ENCODE data around the gene RAB11FIP3.

The RAB11FIP3 gene

DNA sequence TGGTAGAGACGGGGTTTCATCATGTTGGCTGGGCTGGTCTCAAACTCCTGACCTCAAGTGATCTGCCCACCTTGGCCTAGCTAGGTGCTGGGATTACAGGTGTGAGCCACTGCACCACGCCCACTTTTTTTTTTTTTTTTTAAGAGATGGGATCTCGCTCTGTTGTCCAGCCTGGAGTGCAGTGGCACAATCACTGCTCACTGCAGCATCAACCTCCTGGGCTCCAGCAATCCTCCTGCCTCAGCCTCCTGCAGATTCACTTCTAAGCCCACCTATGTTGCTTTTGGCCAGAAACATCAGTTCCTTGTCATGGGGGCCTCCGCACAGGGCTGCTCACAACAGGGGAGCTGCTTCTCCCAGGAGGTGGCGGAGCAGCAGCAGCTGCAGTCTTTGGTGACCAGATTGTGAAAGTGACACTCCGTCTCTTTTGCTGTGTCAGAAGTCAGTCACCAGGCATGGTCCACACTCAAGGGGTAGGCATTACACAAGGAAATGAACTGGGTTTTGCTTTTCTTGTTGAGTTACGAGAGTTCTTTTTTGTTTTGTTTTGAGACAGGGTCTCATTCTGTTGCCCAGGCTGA lies 32.9 kb upstream of the RAB11FIP3 start:
- no peaks in the 10 kb centered on the region for H3K9me3 ChIP-seq (ENCODE audit: control insufficient read depth in 1 of 2, low read length in 2 of 2)
- no peak overlapping the region for H3K27ac ChIP-seq (ENCODE audit: low read depth, low read length)
- H3K27me3 ChIP-seq (ENCODE audit: control insufficient read depth in 1 of 2, insufficient read depth in 2 of 2, low read length in 2 of 2): no peaks in the 10 kb centered on the region
- no peak overlapping the region for H3K4me3 ChIP-seq (ENCODE audit: low read depth in 1 of 2, low read length in 2 of 2)
- H3K36me3 ChIP-seq (ENCODE audit: control insufficient read depth in 1 of 2, insufficient read depth in 2 of 2, low read length in 2 of 2): no peaks in the 10 kb centered on the region
- peaks cover 0 to 6% of the 10 kb centered on the region in 2 donors for H3K4me1 ChIP-seq (ENCODE audit: control insufficient read depth in 1 of 2, insufficient read depth in 2 of 2, low read length in 2 of 2)
- no peak overlapping the region for H3K9ac ChIP-seq (ENCODE audit: low read depth in 1 of 2, low read length in 2 of 2)

DNA sequence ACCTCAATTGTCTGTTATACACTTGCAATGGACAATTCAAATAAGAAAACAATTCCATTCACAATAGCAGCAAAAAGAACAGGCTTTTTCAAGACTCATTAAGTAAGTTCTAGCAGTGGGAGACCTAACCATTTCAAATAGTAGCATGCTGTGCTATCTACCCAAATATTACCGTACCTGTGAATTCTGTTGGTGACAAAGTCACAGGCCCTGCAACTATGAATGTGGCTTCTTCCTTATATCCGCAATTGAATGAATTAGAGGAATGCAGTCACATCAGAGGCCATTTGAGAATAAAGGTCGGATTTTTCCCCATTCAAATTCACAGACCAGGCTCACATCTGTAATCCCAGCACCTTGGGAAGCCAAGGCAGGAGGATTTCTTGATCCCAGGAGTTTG lies 29.2 kb upstream of the RAB11FIP3 start:
- peaks cover 0 to 4% of the 10 kb centered on the region in 2 donors for H3K36me3 ChIP-seq (ENCODE audit: control insufficient read depth in 1 of 2, insufficient read depth in 2 of 2, low read length in 2 of 2)
- no peaks in the 10 kb centered on the region for H3K9me3 ChIP-seq (ENCODE audit: control insufficient read depth in 1 of 2, low read length in 2 of 2)
- H3K4me3 ChIP-seq (ENCODE audit: low read depth in 1 of 2, low read length in 2 of 2): no peak overlapping the region
- H3K27ac ChIP-seq (ENCODE audit: low read depth, low read length): no peak overlapping the region
- H3K27me3 ChIP-seq (ENCODE audit: control insufficient read depth in 1 of 2, insufficient read depth in 2 of 2, low read length in 2 of 2): no peaks in the 10 kb centered on the region
- peaks cover 8 to 18% of the 10 kb centered on the region in 2 donors for H3K4me1 ChIP-seq (ENCODE audit: control insufficient read depth in 1 of 2, insufficient read depth in 2 of 2, low read length in 2 of 2)
- H3K9ac ChIP-seq (ENCODE audit: low read depth in 1 of 2, low read length in 2 of 2): no peak overlapping the region

- Histone ChIP-seq H3K27ac (ENCODE audit: low read depth, low read length) (no peak overlapping the region), H3K27me3 (ENCODE audit: control insufficient read depth in 1 of 2, insufficient read depth in 2 of 2, low read length in 2 of 2) (no peaks in the 10 kb centered on the region), H3K9me3 (ENCODE audit: control insufficient read depth in 1 of 2, low read length in 2 of 2) (no peaks in the 10 kb centered on the region), H3K4me3 (ENCODE audit: low read depth in 1 of 2, low read length in 2 of 2) (peak overlapping the region in 1 of 2 donors; percentile 62), H3K36me3 (ENCODE audit: control insufficient read depth in 1 of 2, insufficient read depth in 2 of 2, low read length in 2 of 2) (peaks cover 0 to 4% of the 10 kb centered on the region in 2 donors), H3K9ac (ENCODE audit: low read depth in 1 of 2, low read length in 2 of 2) (no peak overlapping the region), H3K4me1 (ENCODE audit: control insufficient read depth in 1 of 2, insufficient read depth in 2 of 2, low read length in 2 of 2) (peaks cover 8 to 18% of the 10 kb centered on the region in 2 donors)
These were observed 28.8 kb upstream of the RAB11FIP3 start for GRCh38 chr16:396605-397004.

DNA sequence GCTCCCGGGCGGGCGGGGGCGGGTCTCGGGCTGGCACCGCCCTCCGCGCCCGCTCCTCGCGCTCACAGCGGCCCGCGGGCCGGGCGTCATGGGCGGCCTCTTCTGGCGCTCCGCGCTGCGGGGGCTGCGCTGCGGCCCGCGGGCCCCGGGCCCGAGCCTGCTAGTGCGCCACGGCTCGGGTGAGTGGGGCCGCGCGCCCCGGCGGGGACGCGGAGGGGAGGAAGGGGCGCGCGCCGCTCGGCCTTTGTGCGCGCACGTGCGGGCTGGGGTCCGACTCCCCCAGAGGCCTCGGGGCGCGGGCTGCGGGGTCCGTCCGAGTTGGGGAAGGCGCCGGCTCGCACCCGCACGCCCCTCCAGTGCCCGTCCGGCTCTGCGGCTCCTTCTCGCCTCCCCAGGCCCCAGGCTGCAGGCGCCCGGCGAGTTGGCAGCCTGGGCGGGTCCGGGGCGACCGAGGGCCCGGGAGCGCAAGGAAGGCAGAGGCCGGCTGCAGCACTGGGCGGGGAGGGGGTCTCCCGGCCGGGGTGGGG lies 28.3 kb upstream of the RAB11FIP3 start, which contains the start of gene NME4:
Gene NME4 (plus strand): TSS at position 65 of the 527 bp plus-strand sequence. CDS start 24 bp downstream, at position 89.
- no peaks in the 10 kb centered on the region for H3K27me3 ChIP-seq (ENCODE audit: control insufficient read depth in 1 of 2, insufficient read depth in 2 of 2, low read length in 2 of 2)
- H3K36me3 ChIP-seq (ENCODE audit: control insufficient read depth in 1 of 2, insufficient read depth in 2 of 2, low read length in 2 of 2): peaks cover 0 to 4% of the 10 kb centered on the region in 2 donors
- no peaks in the 10 kb centered on the region for H3K9me3 ChIP-seq (ENCODE audit: control insufficient read depth in 1 of 2, low read length in 2 of 2)
- no peak within 1 kb of the TSS for H3K27ac ChIP-seq (ENCODE audit: low read depth, low read length)
- H3K9ac ChIP-seq (ENCODE audit: low read depth in 1 of 2, low read length in 2 of 2): no peak within 1 kb of the TSS
- peak within 1 kb of the TSS; percentile 22 to 62 for H3K4me3 ChIP-seq (ENCODE audit: low read depth in 1 of 2, low read length in 2 of 2)
- H3K4me1 ChIP-seq (ENCODE audit: control insufficient read depth in 1 of 2, insufficient read depth in 2 of 2, low read length in 2 of 2): peaks cover 8 to 18% of the 10 kb centered on the region in 2 donors

DNA sequence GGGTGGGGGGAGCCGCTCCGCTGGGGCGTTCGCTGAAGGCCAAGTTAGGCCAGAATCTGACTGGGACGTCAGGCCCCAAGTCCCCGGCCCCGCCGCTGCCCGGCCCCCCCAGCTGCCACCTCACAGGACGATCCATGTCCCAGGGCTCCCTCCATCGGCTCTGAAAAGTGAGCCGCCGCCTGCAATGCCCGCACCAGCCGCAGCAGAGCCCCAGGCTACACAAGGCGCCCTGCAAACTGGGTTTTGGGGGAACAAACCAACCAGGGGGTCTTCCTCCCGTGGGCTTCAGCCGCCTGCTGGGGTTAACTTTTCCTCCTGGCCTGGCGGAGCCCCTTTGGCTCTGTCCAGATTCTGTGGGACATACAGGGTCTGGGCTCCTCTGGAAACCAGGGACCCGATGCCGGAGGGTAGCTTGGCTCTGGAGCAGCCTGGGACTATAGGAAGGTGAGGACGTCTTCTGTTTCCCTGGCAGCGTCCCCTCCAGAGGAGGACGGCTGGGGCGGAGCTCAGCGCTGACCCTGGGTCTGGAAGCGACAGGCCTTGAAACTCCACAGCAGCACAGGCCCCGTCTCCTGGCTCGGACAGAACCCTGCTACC lies 27.6 kb upstream of the RAB11FIP3 start:
- Histone ChIP-seq H3K9ac (ENCODE audit: low read depth in 1 of 2, low read length in 2 of 2) (no peak overlapping the region), H3K27ac (ENCODE audit: low read depth, low read length) (no peak overlapping the region)

GRCh38 chr16:398561-399339 lies 26.7 kb upstream of the RAB11FIP3 start:
- H3K9ac ChIP-seq (ENCODE audit: low read depth in 1 of 2, low read length in 2 of 2): no peak overlapping the region
- H3K36me3 ChIP-seq (ENCODE audit: control insufficient read depth in 1 of 2, insufficient read depth in 2 of 2, low read length in 2 of 2): peaks cover 0 to 4% of the 10 kb centered on the region in 2 donors
- no peaks in the 10 kb centered on the region for H3K9me3 ChIP-seq (ENCODE audit: control insufficient read depth in 1 of 2, low read length in 2 of 2)
- H3K4me3 ChIP-seq (ENCODE audit: low read depth in 1 of 2, low read length in 2 of 2): no peak overlapping the region
- H3K27ac ChIP-seq (ENCODE audit: low read depth, low read length): no peak overlapping the region
- H3K4me1 ChIP-seq (ENCODE audit: control insufficient read depth in 1 of 2, insufficient read depth in 2 of 2, low read length in 2 of 2): peaks cover 8 to 18% of the 10 kb centered on the region in 2 donors
- H3K27me3 ChIP-seq (ENCODE audit: control insufficient read depth in 1 of 2, insufficient read depth in 2 of 2, low read length in 2 of 2): no peaks in the 10 kb centered on the region

More for the DNA sequence above, 27.6 kb upstream of the RAB11FIP3 start:
- H3K27me3 ChIP-seq (ENCODE audit: control insufficient read depth in 1 of 2, insufficient read depth in 2 of 2, low read length in 2 of 2): no peaks in the 10 kb centered on the region
- no peak overlapping the region for H3K4me3 ChIP-seq (ENCODE audit: low read depth in 1 of 2, low read length in 2 of 2)
- H3K9me3 ChIP-seq (ENCODE audit: control insufficient read depth in 1 of 2, low read length in 2 of 2): no peaks in the 10 kb centered on the region
- H3K36me3 ChIP-seq (ENCODE audit: control insufficient read depth in 1 of 2, insufficient read depth in 2 of 2, low read length in 2 of 2): peaks cover 0 to 4% of the 10 kb centered on the region in 2 donors
- peaks cover 8 to 18% of the 10 kb centered on the region in 2 donors for H3K4me1 ChIP-seq (ENCODE audit: control insufficient read depth in 1 of 2, insufficient read depth in 2 of 2, low read length in 2 of 2)

DNA sequence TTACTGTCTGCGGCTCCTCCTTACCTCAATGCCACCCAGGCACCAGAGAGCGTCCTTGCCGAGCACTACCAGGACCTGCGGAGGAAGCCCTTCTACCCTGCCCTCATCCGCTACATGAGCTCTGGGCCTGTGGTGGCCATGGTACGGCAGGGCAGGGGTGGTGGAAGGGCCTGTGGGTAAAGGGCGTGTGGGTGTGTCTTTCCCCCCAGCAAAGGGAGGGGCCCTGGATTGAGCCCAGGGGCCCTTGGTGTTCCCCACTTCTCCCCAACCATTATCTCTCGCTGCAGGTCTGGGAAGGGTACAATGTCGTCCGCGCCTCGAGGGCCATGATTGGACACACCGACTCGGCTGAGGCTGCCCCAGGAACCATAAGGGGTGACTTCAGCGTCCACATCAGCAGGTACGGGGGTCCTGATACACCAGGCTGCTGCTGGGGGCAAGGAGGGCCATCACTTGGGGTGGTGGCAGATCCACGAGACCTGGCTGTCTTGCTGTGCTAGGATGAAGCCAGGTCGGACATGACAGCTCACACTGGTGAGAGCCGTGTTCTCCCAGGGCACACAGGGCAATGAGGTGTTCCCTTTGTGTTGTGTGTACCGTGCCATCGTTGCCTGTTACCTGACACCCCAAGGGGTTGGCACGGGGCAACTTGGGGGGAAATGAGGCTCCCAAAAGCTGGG lies 26.0 kb upstream of the RAB11FIP3 start:
- Histone ChIP-seq H3K4me1 (ENCODE audit: control insufficient read depth in 1 of 2, insufficient read depth in 2 of 2, low read length in 2 of 2) (peaks cover 8 to 18% of the 10 kb centered on the region in 2 donors), H3K36me3 (ENCODE audit: control insufficient read depth in 1 of 2, insufficient read depth in 2 of 2, low read length in 2 of 2) (peaks cover 0 to 4% of the 10 kb centered on the region in 2 donors), H3K4me3 (ENCODE audit: low read depth in 1 of 2, low read length in 2 of 2) (no peak overlapping the region), H3K9me3 (ENCODE audit: control insufficient read depth in 1 of 2, low read length in 2 of 2) (no peaks in the 10 kb centered on the region), H3K9ac (ENCODE audit: low read depth in 1 of 2, low read length in 2 of 2) (no peak overlapping the region), H3K27me3 (ENCODE audit: control insufficient read depth in 1 of 2, insufficient read depth in 2 of 2, low read length in 2 of 2) (no peaks in the 10 kb centered on the region), H3K27ac (ENCODE audit: low read depth, low read length) (no peak overlapping the region)

DNA sequence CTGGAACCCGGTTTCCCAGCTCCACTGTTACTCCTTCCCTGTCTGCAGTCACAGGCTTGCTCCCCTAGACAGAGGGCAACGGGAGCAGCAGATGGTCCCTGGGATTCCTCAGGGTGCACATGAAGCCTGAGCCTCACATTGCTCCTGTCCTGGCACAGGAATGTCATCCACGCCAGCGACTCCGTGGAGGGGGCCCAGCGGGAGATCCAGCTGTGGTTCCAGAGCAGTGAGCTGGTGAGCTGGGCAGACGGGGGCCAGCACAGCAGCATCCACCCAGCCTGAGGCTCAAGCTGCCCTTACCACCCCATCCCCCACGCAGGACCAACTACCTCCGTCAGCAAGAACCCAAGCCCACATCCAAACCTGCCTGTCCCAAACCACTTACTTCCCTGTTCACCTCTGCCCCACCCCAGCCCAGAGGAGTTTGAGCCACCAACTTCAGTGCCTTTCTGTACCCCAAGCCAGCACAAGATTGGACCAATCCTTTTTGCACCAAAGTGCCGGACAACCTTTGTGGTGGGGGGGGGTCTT lies 25.3 kb upstream of the RAB11FIP3 start:
- peak overlapping the region; percentile 74 to 77 for H3K9ac ChIP-seq (ENCODE audit: low read depth in 1 of 2, low read length in 2 of 2)
- H3K27me3 ChIP-seq (ENCODE audit: control insufficient read depth in 1 of 2, insufficient read depth in 2 of 2, low read length in 2 of 2): no peaks in the 10 kb centered on the region
- H3K36me3 ChIP-seq (ENCODE audit: control insufficient read depth in 1 of 2, insufficient read depth in 2 of 2, low read length in 2 of 2): peaks cover 0 to 4% of the 10 kb centered on the region in 2 donors
- H3K4me3 ChIP-seq (ENCODE audit: low read depth in 1 of 2, low read length in 2 of 2): peak overlapping the region; percentile 73 to 83
- H3K27ac ChIP-seq (ENCODE audit: low read depth, low read length): peak overlapping the region; percentile 32
- H3K9me3 ChIP-seq (ENCODE audit: control insufficient read depth in 1 of 2, low read length in 2 of 2): no peaks in the 10 kb centered on the region
- H3K4me1 ChIP-seq (ENCODE audit: control insufficient read depth in 1 of 2, insufficient read depth in 2 of 2, low read length in 2 of 2): peaks cover 11 to 22% of the 10 kb centered on the region in 2 donors

DNA sequence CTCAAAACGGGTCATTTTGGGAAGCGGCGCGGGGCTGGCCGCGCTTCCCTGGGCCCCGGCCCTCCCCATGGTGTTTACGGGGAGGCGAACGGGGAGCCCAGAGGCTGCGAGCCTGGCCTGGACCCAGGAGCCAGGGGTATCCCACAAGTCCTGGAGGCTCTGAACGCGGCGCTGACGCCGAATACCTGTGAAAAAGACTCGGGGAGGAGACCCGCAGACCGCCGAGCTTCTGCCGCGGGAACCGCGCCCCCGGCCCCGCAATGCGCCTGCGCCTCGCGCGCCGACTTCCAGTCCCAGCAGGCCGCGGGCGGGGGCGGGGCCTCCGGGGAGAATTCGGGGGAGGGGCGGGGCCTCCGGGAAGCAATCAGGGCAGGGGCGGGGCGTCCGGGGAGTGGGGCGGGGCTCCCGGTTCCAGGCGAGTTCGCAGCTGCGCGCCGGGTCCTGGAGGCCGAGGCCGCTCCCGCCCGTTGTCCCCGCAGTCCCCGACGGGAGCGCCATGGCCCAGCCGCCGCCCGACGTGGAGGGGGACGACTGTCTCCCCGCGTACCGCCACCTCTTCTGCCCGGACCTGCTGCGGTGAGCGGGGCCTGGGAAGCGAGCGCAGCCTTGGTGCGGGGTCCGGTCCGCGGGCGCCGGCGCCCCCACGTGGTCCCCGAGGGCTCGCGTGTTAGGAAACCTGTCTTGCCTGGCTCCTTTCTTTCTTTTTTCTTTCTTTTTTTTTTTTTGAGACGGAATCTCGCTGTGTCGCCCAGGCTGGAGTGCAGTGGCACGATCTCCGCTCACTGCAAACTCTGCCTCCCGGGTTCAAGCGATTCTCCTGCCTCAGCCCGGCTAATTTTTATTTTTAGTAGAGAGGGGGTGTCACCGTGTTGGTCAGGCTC lies 23.7 kb upstream of the RAB11FIP3 start, which contains the start of gene DECR2:
Gene DECR2 (plus strand): TSS at position 418 of the 881 bp plus-strand sequence. CDS start 79 bp downstream, at position 497.
- peak within 1 kb of the TSS; percentile 86 for H3K27ac ChIP-seq (ENCODE audit: low read depth, low read length)
- peak within 1 kb of the TSS; percentile 73 to 86 for H3K4me3 ChIP-seq (ENCODE audit: low read depth in 1 of 2, low read length in 2 of 2)
- no peaks in the 10 kb centered on the region for H3K27me3 ChIP-seq (ENCODE audit: control insufficient read depth in 1 of 2, insufficient read depth in 2 of 2, low read length in 2 of 2)
- peaks cover 0 to 4% of the 10 kb centered on the region in 2 donors for H3K36me3 ChIP-seq (ENCODE audit: control insufficient read depth in 1 of 2, insufficient read depth in 2 of 2, low read length in 2 of 2)
- H3K9me3 ChIP-seq (ENCODE audit: control insufficient read depth in 1 of 2, low read length in 2 of 2): no peaks in the 10 kb centered on the region
- peak within 1 kb of the TSS; percentile 74 to 77 for H3K9ac ChIP-seq (ENCODE audit: low read depth in 1 of 2, low read length in 2 of 2)
- peaks cover 17 to 25% of the 10 kb centered on the region in 2 donors for H3K4me1 ChIP-seq (ENCODE audit: control insufficient read depth in 1 of 2, insufficient read depth in 2 of 2, low read length in 2 of 2)
